Measurements from ENCODE around the gene PALLD.

GRCh38 chr4:168549143-168549542 lies 52.3 kb downstream of the PALLD start:
- TF ChIP-seq CTCF (IDR thresholded peaks at IDR 0.05) (no peak), EP300 (IDR thresholded peaks at IDR 0.05) (no peak)
